CD14-positive monocyte (primary cell): ENCODE measurements around the gene ZNF652. TPM values are rescaled to one million over a fixed set of nuclear protein-coding genes. Genes with fewer than 3 reads are reported as not detected.

Experiments
- DNase-seq, 3 donors: peaks; one replicate each; pipeline ENCODE4 v3.0.0-alpha.2; 2011 to 2022
- H2AFZ ChIP-seq: 2 replicates; pipeline ENCODE4 v1.6.0; 2012; ENCODE audit warnings: mild to moderate bottlenecking, low read depth, low read length, inconsistent platforms; ENCODE audit not compliant: insufficient read depth, poor library complexity, severe bottlenecking
- H3K27ac ChIP-seq, 2 donors: 1 replicate in 1 of 2; 2 replicates in 1 of 2; pipeline ENCODE4 v1.5.1; 2012 to 2013; ENCODE audit warnings: low read length in 2 of 2, control low read depth in 1 of 2, inconsistent platforms in 1 of 2, low read depth in 1 of 2, mild to moderate bottlenecking in 1 of 2
- H3K27me3 ChIP-seq, 2 donors: one replicate each; pipeline versions ENCODE4 v1.6.0 to v1.6.1; 2011 to 2013; ENCODE audit warnings: low read length in 2 of 2; ENCODE audit not compliant: control insufficient read depth in 2 of 2, insufficient read depth in 2 of 2
- H3K36me3 ChIP-seq, 2 donors: replicated peaks in 1 of 2; 1 replicate in 1 of 2; 2 replicates in 1 of 2; pipeline versions ENCODE4 v1.5.1 to v1.6.1; 2012 to 2013; ENCODE audit warnings: low read length in 2 of 2, control low read depth in 1 of 2, inconsistent platforms in 1 of 2, mild to moderate bottlenecking in 1 of 2; ENCODE audit not compliant: insufficient read depth in 2 of 2, control insufficient read depth in 1 of 2
- H3K4me1 ChIP-seq, 2 donors: 1 replicate in 1 of 2; 2 replicates in 1 of 2; pipeline versions ENCODE4 v1.5.1 to v1.6.1; 2012 to 2013; ENCODE audit warnings: low read length in 2 of 2, control low read depth in 1 of 2, inconsistent platforms in 1 of 2, mild to moderate bottlenecking in 1 of 2, moderate library complexity in 1 of 2; ENCODE audit not compliant: insufficient read depth in 2 of 2, control insufficient read depth in 1 of 2
- H3K4me2 ChIP-seq: replicated peaks from 2 replicates; pipeline ENCODE3; 2012; ENCODE audit warnings: low read length, moderate library complexity, mild to moderate bottlenecking; ENCODE audit not compliant: poor library complexity, severe bottlenecking; ENCODE audit errors: extremely low read depth
- H3K4me3 ChIP-seq, 3 experiments: fragments of 200-600 bp in 1 of 3; sonication (generic) in 1 of 3; replicated peaks in 1 of 3; 1 replicate in 2 of 3; 2 replicates in 1 of 3; pipeline ENCODE4 v1.5.1; 2011 to 2013; ENCODE audit warnings: low read length in 3 of 3, mild to moderate bottlenecking in 3 of 3, control low read depth in 2 of 3, low read depth in 2 of 3, inconsistent platforms in 1 of 3, moderate library complexity in 1 of 3
- H3K79me2 ChIP-seq: 2 replicates; pipeline ENCODE4 v1.6.0; 2012; ENCODE audit warnings: mild to moderate bottlenecking, control low read depth, inconsistent platforms, low read length, moderate library complexity; ENCODE audit not compliant: insufficient read depth
- H3K9ac ChIP-seq: 2 replicates; pipeline ENCODE4 v1.6.0; 2017; ENCODE audit warnings: low read length, mild to moderate bottlenecking; ENCODE audit not compliant: insufficient read depth, poor library complexity, severe bottlenecking
- H3K9me3 ChIP-seq, 2 donors: replicated peaks in 1 of 2; 1 replicate in 1 of 2; 2 replicates in 1 of 2; pipeline versions ENCODE4 v1.5.1 to v1.6.1; 2012 to 2013; ENCODE audit warnings: low read length in 2 of 2, control low read depth in 1 of 2; ENCODE audit not compliant: control insufficient read depth in 1 of 2, insufficient read depth in 1 of 2
- H4K20me1 ChIP-seq: 2 replicates; pipeline ENCODE4 v1.6.0; 2012; ENCODE audit warnings: mild to moderate bottlenecking, low read length, control low read depth, moderate library complexity; ENCODE audit not compliant: insufficient read depth
- H3K27ac Mint-ChIP-seq, 7 donors: one replicate each; pipeline ENCODE4 v1.8.0; 2020; ENCODE audit warnings: mild to moderate bottlenecking in 7 of 7, mixed read lengths in 7 of 7, moderate library complexity in 6 of 7, inconsistent platforms in 2 of 7
- H3K27me3 Mint-ChIP-seq, 3 donors: one replicate each; pipeline ENCODE4 v1.8.0; 2021 to 2022; ENCODE audit warnings: low read depth in 3 of 3, mild to moderate bottlenecking in 3 of 3, mixed read lengths in 3 of 3, moderate library complexity in 3 of 3, inconsistent platforms in 1 of 3
- H3K36me3 Mint-ChIP-seq, 2 donors: one replicate each; pipeline ENCODE4 v1.8.0; 2020; ENCODE audit warnings: mixed read lengths in 2 of 2, inconsistent platforms in 1 of 2, mild to moderate bottlenecking in 1 of 2
- H3K4me1 Mint-ChIP-seq: one replicate; pipeline ENCODE4 v1.8.0; 2020; ENCODE audit warnings: mild to moderate bottlenecking, mixed read lengths
- H3K4me3 Mint-ChIP-seq, 2 donors: one replicate each; pipeline ENCODE4 v1.8.0; 2020; ENCODE audit warnings: mild to moderate bottlenecking in 2 of 2, mixed read lengths in 2 of 2, moderate library complexity in 1 of 2
- H3K9me3 Mint-ChIP-seq, 7 donors: one replicate each; pipeline ENCODE4 v1.8.0; 2020 to 2022; ENCODE audit warnings: mixed read lengths in 7 of 7, mild to moderate bottlenecking in 6 of 7, moderate library complexity in 6 of 7, inconsistent platforms in 2 of 7
- CTCF ChIP-seq: fragments of 200-600 bp; IDR thresholded peaks from one replicate; pipeline ENCODE4 v1.8.0; 2022; ENCODE audit warnings: antibody characterized with exemption, mild to moderate bottlenecking
- WGBS: methylation state at CpG from one replicate; pipeline ENCODE4 v1.1.5; 2013; ENCODE audit warnings: missing lambda C conversion rate; ENCODE audit not compliant: insufficient coverage; 5-methylcytosine and 5-hydroxymethylcytosine counted together
- intact Hi-C, 2 donors: fragments of 100-400 bp; cut with micrococcal nuclease; formaldehyde crosslinking; loops; one replicate each; pipeline versions ENCODE4 v1.15.0 to v1.15.1; 2023
- polyA plus RNA-seq, 3 donors: library from polyadenylated mRNA; depleted of rRNA in 1 of 3; unstranded in 2 of 3; stranded (reverse) in 1 of 3; fragments of 300-500 nt in 2 of 3; fragments of >200 nt in 1 of 3; fragmentation: Illumina TruSeq in 2 of 3; gene quantifications; 1 replicate in 2 of 3; 2 replicates in 1 of 3; pipeline ENCODE4 v1.2.3, GENCODE V29; 2012 to 2021

Gene ZNF652
- polyA plus RNA-seq, 3 donors = 16.9 to 19.8 (median 18.8) TPM

- H3K4me3 Mint-ChIP-seq = no peak overlapping the region
- 92% methylated on average over 3 of the region's 4 CpGs for WGBS
These were observed 108.0 kb downstream of the ZNF652 start for GRCh38 chr17:49254066-49254465.

GRCh38 chr17:49252148-49252695, 109.8 kb downstream of the ZNF652 start:
- Histone ChIP-seq H3K9me3 (no peaks in the 10 kb centered on the region), H3K4me1 (peaks cover 29 to 35% of the 10 kb centered on the region in 2 donors), H4K20me1 (no peaks in the 10 kb centered on the region), H3K79me2 (no peaks in the 10 kb centered on the region), H3K4me3 (no peak overlapping the region), H3K9ac (peak overlapping the region; percentile 24), H3K27ac (peak overlapping the region; percentile 41 to 90), H2AFZ (no peak overlapping the region), H3K4me2 (peak overlapping the region; percentile 15), H3K36me3 (no peaks in the 10 kb centered on the region), H3K27me3 (no peaks in the 10 kb centered on the region)
- TF ChIP-seq CTCF = no peak
- WGBS = 7% methylated on average over 5 of the region's 6 CpGs
- Mint-ChIP-seq H3K36me3 (peaks cover 10 to 13% of the 10 kb centered on the region in 2 donors), H3K4me1 (peaks cover 37% of the 10 kb centered on the region), H3K9me3 (no peaks in the 10 kb centered on the region), H3K27ac (peak overlapping the region; percentile 87 to 95 (median 93)), H3K4me3 (no peak overlapping the region), H3K27me3 (peaks cover 0 to 5% (median 3%) of the 10 kb centered on the region in 3 donors)
- DNase-seq = peak; percentile 90 to 96 (median 96)
- intact Hi-C loops = loop anchor here in 1 of 2 donors (1.0 to 2.0 kb wide), 2 partner anchors 8 to 59 kb away; no protein-coding TSS in a partner anchor

More at GRCh38 chr17:49254066-49254465, 108.0 kb downstream of the ZNF652 start:
- H3K9me3 Mint-ChIP-seq = no peaks in the 10 kb centered on the region
- Histone ChIP-seq H3K4me3 (no peak overlapping the region), H3K79me2 (no peaks in the 10 kb centered on the region), H3K27ac (no peak overlapping the region), H3K4me2 (no peak overlapping the region), H3K27me3 (no peaks in the 10 kb centered on the region), H3K4me1 (peaks cover 29 to 35% of the 10 kb centered on the region in 2 donors), H2AFZ (no peak overlapping the region), H3K9ac (no peak overlapping the region), H3K36me3 (no peaks in the 10 kb centered on the region), H3K9me3 (no peaks in the 10 kb centered on the region), H4K20me1 (no peaks in the 10 kb centered on the region)
- peaks cover 38% of the 10 kb centered on the region for H3K4me1 Mint-ChIP-seq
- intact Hi-C loops = no loop called here
- TF ChIP-seq CTCF = no peak
- H3K27me3 Mint-ChIP-seq = peaks cover 0 to 4% (median 3%) of the 10 kb centered on the region in 3 donors
- H3K27ac Mint-ChIP-seq = peak overlapping the region in 3 of 7 donors; percentile 25 to 87 (median 35)
- peaks cover 8 to 13% of the 10 kb centered on the region in 2 donors for H3K36me3 Mint-ChIP-seq
- DNase-seq = no peak
